Activated CD4-positive, alpha-beta T cell treated with anti-CD3 and anti-CD28 coated beads, Interleukin-10, Interleukin-2, amounts not matched to agents 100 ng/mL and 50 ng/mL, durations not matched to agents 16 hours and 8 hours (primary cell): ENCODE results near the gene VPS35.
"Not testable (repeated sequence)": the region's sequence is repeated elsewhere in the genome, so short reads cannot be mapped to it uniquely, and the experiment has no call there.

Experiments used
- DNase-seq: peaks from one replicate; pipeline ENCODE4 v3.0.0-alpha.2; 2020

Gene VPS35

GRCh38 chr16:46711106-46712058 lies 22.4 kb upstream of the VPS35 start:
- no peak for DNase-seq

- DNase-seq: no peak
Observed at GRCh38 chr16:46709469-46710005, 20.6 kb upstream of the VPS35 start.

- DNase-seq: no peak
Observed at GRCh38 chr16:46706642-46707041, 17.7 kb upstream of the VPS35 start.

- DNase-seq: peak; percentile 30
Observed at GRCh38 chr16:46702030-46702429, 13.1 kb upstream of the VPS35 start.

- no peak for DNase-seq
Observed at GRCh38 chr16:46701615-46702014, 12.6 kb upstream of the VPS35 start.

GRCh38 chr16:46700048-46700447 lies 11.1 kb upstream of the VPS35 start:
- DNase-seq: no peak

- no peak for DNase-seq
Observed at GRCh38 chr16:46696957-46697356, 8.0 kb upstream of the VPS35 start.

GRCh38 chr16:46695937-46696336 lies 7.0 kb upstream of the VPS35 start:
- no peak for DNase-seq

- DNase-seq: no peak
Observed at GRCh38 chr16:46693598-46693997, 4.6 kb upstream of the VPS35 start.

- DNase-seq: no peak
Observed at GRCh38 chr16:46691726-46692125, 2.7 kb upstream of the VPS35 start.

- DNase-seq: no peak
Observed at GRCh38 chr16:46690281-46691178, 1.6 kb upstream of the VPS35 start.

- peak; percentile 98 for DNase-seq
Observed at GRCh38 chr16:46689365-46690280, 645 bp upstream of the VPS35 start, which contains the start of gene ORC6. Gene ORC6 (plus strand): TSS chr16:46689659. CDS start chr16:46689706, 47 bp downstream.

- DNase-seq: no peak
Observed at GRCh38 chr16:46688101-46688653, 801 bp downstream of the VPS35 start.

- DNase-seq: no peak
Observed at GRCh38 chr16:46687486-46687885, 1.5 kb downstream of the VPS35 start.

GRCh38 chr16:46686815-46687473 lies 2.0 kb downstream of the VPS35 start:
- no peak for DNase-seq

- not testable (repeated sequence) for DNase-seq
Observed at GRCh38 chr16:46681867-46682266, 7.1 kb downstream of the VPS35 start.

- DNase-seq: not testable (repeated sequence)
Observed at GRCh38 chr16:46677943-46678342, 11.0 kb downstream of the VPS35 start.

GRCh38 chr16:46673320-46674013 lies 15.5 kb downstream of the VPS35 start:
- peak; percentile 67 for DNase-seq

- no peak for DNase-seq
Observed at GRCh38 chr16:46662123-46662522, 26.9 kb downstream of the VPS35 start.

- DNase-seq: peak; percentile 62
Observed at GRCh38 chr16:46658925-46659324, 30.1 kb downstream of the VPS35 start.

- DNase-seq: no peak
Observed at GRCh38 chr16:46651305-46651704, 37.7 kb downstream of the VPS35 start.
